Body of pancreas (tissue), 4 donors: ENCODE data around the gene SLC5A9.

Source experiments
- CTCF ChIP-seq, 7 experiments: fragments of 450-650 bp in 4 of 7; fragments of 200-600 bp in 3 of 7; sonication (generic) in 3 of 7; IDR thresholded peaks; one replicate each; pipeline ENCODE4 v1.5.1; 2016 to 2019; ENCODE audit warnings: antibody characterized with exemption in 7 of 7
- POLR2A ChIP-seq, 3 donors: fragments of 450-650 bp; IDR thresholded peaks; one replicate each; pipeline ENCODE4 v1.6.1; 2016; ENCODE audit warnings: antibody characterized with exemption in 3 of 3, mild to moderate bottlenecking in 2 of 3

DNA sequence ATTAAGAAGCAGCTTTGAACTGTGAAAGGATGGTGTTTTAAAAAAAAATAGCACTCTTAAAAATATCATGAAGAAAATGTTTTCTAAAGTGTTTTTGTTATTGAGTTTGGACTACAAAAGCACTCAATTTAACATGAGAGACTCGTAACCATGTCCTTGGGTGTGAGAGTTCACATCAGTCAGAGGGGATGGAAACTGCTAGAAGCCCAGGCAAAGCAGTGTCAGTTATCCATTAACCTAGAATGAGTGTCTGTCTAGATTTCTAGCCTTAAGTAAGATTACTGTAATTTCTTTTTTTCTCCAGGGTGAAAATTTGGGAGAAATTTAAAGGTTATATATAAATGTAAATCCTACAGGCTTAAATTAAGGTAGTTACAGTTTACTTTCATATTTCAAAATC, 31.7 kb downstream of the SLC5A9 start:
- no peak for TF ChIP-seq CTCF (IDR thresholded peaks at IDR 0.05)
- no peak for TF ChIP-seq POLR2A (IDR thresholded peaks at IDR 0.05)
